Muscle of arm (tissue), 12 donors: Measurements from ENCODE around the gene BARHL2. TPM values are rescaled to one million over a fixed set of nuclear protein-coding genes. Genes with fewer than 3 reads are reported as not detected.

Experiments used
- DNase-seq: peaks from one replicate; pipeline ENCODE4 v3.0.0-alpha.2; 2013
- polyA plus RNA-seq, 12 donors: library from polyadenylated mRNA; unstranded; fragments of 120-200 nt; gene quantifications; one replicate each; pipeline ENCODE4 v1.2.1, GENCODE V29; 2013; ENCODE audit not compliant: insufficient read length in 12 of 12

Gene BARHL2
- polyA plus RNA-seq, 12 donors = not detected

DNA sequence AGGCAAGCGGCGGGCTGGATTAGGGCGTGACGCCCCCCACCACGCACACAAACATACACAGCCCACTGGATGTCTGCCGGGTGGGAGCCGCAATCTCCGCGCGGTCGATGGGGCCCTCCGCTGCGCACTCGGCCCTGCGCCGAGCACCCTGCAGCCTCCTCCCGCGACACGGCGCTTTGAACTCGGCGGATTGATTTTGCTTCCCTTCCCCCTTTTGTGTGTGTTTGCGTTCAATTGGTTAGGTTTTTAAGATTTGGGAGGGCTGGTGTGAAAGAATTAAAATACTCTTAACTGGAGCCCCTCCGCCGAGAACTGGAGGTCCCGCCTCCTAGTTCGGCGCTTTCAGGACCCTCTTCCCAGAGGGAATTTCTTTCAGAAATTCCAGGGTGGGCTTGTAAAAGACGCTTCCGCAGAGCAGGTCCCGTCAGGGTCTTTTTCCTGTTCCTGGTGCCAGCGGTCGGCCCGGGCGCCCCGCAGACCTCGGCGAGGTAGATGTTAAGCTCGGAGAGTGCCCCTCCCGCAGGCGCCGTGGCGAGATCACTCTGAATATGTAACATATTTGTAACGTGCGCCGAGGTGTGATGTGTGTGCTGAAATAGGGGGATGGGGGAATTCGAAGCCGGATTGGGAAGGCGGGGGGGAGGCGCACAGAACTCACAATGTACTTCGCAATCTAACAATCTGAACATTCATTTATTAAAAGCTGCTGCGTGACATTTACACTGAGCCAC is 8.0 kb upstream of the BARHL2 start:
- no peak for DNase-seq

- DNase-seq = no peak
Measured at GRCh38 chr1:90724361-90724760, 7.3 kb upstream of the BARHL2 start.

GRCh38 chr1:90723590-90724108 is 6.5 kb upstream of the BARHL2 start:
- no peak for DNase-seq

- DNase-seq = no peak
Measured at GRCh38 chr1:90722874-90723589, 5.9 kb upstream of the BARHL2 start.

DNA sequence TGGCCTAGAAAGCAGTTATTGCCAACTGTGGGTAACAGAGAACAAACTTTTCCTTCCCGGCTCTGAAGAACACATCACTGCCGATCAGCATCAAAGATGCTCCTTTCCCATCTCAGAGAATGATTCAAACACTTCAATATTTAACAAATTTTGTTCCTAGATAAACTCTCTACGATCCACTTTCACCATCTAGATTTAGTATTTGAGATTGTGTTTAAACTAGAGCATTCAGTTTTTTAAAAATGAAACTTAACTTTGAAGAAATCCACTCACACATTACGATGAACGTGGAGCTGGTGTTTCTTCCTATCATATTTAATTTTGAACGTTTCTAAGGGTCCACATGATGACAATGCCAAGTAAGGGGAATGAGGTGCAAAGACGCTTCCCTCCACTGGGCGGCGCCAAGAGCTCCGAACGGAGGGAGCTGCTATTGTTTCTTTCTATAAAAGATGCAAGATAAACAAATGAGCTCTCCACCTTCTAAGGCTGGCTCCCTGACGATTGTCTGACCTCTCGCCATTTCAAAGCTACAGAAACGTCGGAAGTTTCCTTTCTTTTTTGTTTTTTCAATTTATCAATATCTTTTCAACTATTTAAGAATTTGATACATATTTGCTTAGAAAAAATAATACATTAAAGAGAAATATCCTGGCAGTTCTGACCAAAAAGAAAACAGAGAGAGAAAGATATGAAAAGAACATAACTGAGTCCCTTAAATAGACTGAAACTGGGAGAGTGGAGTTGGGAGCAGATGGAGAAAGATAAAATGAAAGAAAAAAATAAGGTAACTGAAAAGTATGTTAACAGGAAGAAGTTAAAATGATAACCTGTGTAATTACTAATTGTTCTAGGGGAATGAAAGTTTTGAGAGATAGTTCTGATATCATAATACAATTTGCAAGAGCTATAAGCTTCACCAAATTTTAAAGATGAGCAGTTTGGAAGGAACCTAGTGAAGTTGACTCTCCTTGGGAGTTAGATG is 4.4 kb upstream of the BARHL2 start:
- no peak for DNase-seq

DNA sequence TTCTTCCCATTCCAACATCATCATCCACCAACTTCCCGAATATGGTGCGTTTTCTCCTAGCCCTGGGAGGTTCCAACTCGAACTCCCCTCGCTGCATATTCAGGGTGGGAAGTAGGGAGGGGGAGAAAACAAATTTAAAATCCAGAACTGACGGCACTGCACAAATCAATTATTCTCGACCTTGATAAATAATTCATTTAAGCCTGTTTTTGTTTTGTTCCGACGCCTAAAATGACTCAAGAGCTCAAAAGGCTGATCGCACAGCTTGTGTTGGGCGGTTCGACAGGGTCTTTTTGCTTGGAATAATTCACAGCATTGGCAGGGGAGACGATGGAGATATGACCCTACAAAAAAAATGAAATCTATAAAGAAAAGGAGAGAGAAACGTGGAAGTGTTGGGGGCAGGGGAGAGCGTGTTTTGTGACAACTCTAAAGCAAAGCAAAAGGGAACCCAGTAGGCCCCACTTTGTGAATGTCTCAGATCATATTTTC is 3.1 kb upstream of the BARHL2 start:
- no peak for DNase-seq

- no peak for DNase-seq
Measured at GRCh38 chr1:90719330-90720144, 2.4 kb upstream of the BARHL2 start.

DNA sequence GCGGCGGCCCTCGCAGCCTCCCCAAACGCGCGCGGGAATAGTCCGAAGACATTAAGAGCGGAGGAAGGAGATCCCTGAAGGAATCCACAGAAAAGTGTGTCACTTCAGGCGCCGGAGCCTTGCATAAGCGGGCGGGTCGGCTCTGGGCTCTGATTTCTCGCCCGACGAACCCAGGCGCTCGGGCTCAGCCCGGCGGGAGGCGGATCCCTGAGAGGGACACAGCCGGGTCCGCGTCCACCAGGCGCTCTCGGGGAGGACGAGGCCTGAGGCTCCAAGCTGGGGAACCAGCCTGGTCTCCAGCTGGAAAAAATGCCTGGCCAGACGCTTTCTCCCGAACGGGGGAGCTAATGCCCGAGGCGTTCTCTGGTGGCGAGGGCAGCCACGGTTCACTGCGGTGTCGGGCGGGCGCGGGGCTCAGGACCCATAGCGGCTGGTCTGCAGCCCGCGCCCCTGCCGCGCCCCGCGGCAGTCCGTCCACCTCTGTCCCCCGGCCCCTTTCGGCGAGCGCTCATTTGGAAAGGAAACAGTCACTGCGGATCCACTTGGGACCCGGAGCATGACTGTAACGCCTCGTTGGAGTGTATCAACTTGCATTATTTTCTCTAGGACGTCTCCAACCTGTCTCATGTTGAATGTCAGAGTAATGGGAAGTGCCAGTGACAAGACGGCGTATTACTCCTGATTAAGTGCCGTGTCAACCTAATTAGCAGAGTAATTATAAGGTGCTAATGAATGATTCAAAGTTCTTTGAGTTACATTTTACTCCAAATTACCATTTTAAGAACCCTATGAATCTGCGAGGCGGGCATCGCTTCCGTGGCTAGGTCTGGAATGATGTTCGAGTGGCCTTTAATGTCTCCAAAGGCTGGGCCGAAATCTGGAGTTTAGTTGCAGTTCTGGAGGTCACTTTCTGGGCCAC is 1.6 kb upstream of the BARHL2 start:
- no peak for DNase-seq

DNA sequence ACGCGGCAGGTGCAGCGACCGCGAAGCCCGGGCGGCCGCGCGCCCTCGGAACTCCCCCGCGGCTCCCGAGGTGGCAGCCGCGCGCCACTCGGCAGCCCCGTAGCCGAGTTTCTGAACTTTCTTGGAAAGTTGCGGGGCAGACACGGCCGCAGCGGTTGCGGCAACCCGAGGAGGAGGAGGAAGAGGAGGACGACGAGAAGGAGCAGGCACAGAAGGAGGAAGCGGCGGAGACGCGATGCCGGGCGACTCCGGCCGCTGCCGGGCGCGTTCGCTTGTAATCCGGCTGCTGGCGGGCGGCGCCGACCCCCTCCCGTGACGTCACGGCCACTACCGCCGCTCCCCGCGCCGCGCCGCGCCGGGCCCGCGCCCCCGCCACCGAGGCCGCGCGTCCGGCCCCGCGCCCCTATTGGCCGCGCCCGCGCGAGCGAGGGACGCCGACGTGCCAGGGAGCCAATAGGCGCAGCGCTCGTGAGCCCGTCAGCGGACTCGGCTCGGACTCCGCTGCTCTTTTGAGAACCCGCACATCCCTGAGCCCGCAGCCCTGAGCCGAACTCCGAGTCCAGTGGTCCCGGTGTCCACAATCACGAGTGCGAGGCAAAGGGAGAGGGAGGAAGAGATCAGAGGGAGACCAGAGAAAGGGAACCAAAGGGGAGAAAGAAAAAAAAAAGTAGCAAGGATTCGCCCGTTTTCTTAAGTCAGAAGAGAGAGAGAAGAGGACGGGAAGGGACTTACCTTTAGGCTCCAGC is 736 bp upstream of the BARHL2 start:
- DNase-seq = no peak

DNA sequence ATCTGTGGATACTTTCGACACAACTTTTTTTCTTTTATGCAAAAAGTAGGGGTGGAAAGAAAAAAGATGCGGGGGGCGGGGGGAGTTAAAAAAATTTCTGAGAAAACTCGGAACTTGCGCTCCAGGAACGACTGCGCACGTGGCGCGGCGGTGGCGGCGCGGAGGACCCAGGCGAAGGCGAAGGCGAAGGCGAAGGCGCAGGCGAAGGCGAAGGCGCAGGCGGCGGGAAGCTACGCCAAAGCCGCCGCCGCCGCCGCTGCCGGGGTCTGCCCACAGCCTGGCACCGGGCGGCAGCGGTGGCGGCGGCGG is 208 bp upstream of the BARHL2 start:
- DNase-seq = no peak

DNA sequence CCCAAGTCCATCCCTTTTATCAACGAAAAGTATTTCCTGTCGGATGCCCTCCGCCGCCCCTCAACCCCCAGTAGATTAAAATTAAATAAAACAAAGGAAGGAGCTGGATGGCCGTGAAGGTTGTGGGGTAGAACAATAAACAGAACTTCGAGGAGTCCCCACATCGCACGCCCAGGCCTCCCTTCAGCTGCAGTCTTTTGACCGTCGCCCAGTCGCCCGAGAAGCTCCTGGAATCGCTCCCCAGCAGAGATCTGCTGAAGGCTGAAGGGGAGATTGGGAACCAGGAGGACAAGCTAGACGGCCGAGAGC is 905 bp downstream of the BARHL2 start:
- DNase-seq = no peak

DNA sequence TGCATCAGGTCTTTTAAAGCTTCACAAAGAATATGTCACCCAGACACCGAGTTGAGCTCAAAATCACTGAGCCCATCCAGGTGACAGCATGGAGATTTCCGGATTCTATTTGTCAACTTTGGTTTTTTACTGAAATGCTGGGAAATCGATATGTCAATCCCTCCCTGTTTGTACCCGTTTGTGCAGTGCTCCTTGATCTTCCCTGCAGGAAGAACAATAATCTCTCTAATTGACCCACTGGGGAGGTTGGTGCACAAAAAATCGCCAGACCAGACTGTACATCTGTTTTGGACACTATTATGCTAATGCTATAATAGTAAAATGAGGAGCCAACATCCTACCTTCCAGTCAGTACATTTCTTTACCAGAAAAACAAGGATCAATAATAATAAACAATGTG is 1.8 kb downstream of the BARHL2 start:
- no peak for DNase-seq

DNA sequence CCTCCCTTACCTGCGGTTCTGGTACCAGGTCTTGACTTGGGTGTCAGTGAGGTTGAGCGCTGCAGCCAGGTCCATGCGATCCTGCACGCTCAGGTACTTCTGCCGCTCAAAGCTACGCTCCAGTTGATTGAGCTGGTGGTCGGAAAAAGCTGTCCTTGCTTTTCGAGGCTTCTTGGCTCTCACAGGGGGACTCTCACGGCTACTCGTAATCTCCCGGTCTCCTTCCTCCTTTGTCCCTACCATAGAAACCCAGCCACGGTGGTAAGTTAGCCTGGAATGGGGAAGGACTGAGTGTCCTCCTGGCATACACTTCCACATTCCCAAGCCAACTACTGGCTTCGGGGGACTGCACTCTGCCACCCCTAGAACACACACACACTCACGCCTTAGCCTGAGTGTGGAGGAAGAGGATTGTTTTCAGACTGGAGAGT is 2.6 kb downstream of the BARHL2 start:
- no peak for DNase-seq

GRCh38 chr1:90713741-90714509 is 3.2 kb downstream of the BARHL2 start:
- no peak for DNase-seq

GRCh38 chr1:90712915-90713730 is 4.0 kb downstream of the BARHL2 start:
- DNase-seq = no peak

GRCh38 chr1:90712153-90712856 is 4.8 kb downstream of the BARHL2 start:
- no peak for DNase-seq

GRCh38 chr1:90711696-90712095 is 5.4 kb downstream of the BARHL2 start:
- DNase-seq = no peak
